ENCODE data around the gene TRPM7.

DNA sequence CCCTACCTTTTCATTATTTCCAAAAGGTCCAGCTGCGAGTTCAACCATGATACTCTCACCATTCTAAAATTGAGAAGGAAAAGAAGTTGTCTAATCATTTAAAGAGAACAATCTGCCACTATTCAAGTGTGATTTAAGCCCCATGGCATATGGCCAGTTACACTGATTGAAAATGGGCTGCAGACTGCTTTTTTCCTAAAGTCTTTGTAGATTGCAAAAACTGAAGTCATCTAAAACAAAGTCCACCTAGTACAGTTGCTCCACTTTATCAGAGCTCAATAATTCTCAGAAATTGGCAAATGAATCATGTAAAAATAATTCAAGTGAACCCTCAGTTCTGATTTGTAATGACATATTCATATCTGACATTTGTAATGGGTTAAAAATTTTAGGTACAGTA, 39.7 kb upstream of the TRPM7 start:
- TF ChIP-seq EP300 (IDR thresholded peaks at IDR 0.05; ENCODE audit: borderline replicate concordance in 1 of 2, low read depth in 2 of 2, low read length in 2 of 2) (no peak), ZNF274 (IDR thresholded peaks at IDR 0.05; ENCODE audit: borderline replicate concordance, extremely low read depth, low read length) (no peak), NRF1 (IDR thresholded peaks at IDR 0.05; ENCODE audit: low read depth, low read length) (no peak), TAF1 (IDR thresholded peaks at IDR 0.05; ENCODE audit: low read depth, low read length) (no peak), SIN3A (conservative IDR thresholded peaks at IDR 0.05 in 1 of 2, IDR thresholded peaks at IDR 0.05 in 1 of 2; ENCODE audit: low read depth in 1 of 2, low read length in 2 of 2) (no peak), SP2 (IDR thresholded peaks at IDR 0.05; ENCODE audit: low read length) (no peak), EZH2 (IDR thresholded peaks at IDR 0.05; ENCODE audit: low read depth, low read length, severe bottlenecking) (no peak), POLR2AphosphoS5 (IDR thresholded peaks at IDR 0.05; ENCODE audit: low read depth, low read length) (no peak), KDM1A (IDR thresholded peaks at IDR 0.05; ENCODE audit: borderline replicate concordance, low read length) (no peak), POLR2A (IDR thresholded peaks at IDR 0.05; ENCODE audit: control extremely low read depth in 1 of 2, low read depth in 2 of 2, low read length in 2 of 2) (no peak), HDAC2 (IDR thresholded peaks at IDR 0.05; ENCODE audit: borderline replicate concordance in 1 of 2, low read depth in 2 of 2, low read length in 2 of 2) (no peak), TEAD4 (IDR thresholded peaks at IDR 0.05; ENCODE audit: low read depth, low read length) (no peak)
- TF ChIP-seq, protein P1, sequence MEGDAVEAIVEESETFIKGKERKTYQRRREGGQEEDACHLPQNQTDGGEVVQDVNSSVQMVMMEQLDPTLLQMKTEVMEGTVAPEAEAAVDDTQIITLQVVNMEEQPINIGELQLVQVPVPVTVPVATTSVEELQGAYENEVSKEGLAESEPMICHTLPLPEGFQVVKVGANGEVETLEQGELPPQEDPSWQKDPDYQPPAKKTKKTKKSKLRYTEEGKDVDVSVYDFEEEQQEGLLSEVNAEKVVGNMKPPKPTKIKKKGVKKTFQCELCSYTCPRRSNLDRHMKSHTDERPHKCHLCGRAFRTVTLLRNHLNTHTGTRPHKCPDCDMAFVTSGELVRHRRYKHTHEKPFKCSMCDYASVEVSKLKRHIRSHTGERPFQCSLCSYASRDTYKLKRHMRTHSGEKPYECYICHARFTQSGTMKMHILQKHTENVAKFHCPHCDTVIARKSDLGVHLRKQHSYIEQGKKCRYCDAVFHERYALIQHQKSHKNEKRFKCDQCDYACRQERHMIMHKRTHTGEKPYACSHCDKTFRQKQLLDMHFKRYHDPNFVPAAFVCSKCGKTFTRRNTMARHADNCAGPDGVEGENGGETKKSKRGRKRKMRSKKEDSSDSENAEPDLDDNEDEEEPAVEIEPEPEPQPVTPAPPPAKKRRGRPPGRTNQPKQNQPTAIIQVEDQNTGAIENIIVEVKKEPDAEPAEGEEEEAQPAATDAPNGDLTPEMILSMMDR (IDR thresholded peaks at IDR 0.05; ENCODE audit: control extremely low read depth in 1 of 3, insufficient read depth in 1 of 3, low read depth in 1 of 3, low read length in 3 of 3), result no peak
- TF ChIP-seq, protein P2, sequence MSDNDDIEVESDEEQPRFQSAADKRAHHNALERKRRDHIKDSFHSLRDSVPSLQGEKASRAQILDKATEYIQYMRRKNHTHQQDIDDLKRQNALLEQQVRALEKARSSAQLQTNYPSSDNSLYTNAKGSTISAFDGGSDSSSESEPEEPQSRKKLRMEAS (IDR thresholded peaks at IDR 0.05), result no peak

Data from H1 (cell line).